Astrocyte (in vitro differentiated cells and primary cell): Measurements from ENCODE around the gene DMBX1.

Source experiments
- EZH2 ChIP-seq: IDR thresholded peaks from 2 replicates; pipeline ENCODE4 v1.6.1; 2012; ENCODE audit warnings: mild to moderate bottlenecking, low read length, inconsistent platforms; ENCODE audit not compliant: insufficient read depth
- TF ChIP-seq, protein P1 (sequence below): IDR thresholded peaks from 2 replicates; pipeline ENCODE4 v1.5.1; 2011; ENCODE audit warnings: low read depth, mild to moderate bottlenecking, inconsistent platforms, low read length, moderate library complexity; ENCODE audit not compliant: insufficient read depth

DNA sequence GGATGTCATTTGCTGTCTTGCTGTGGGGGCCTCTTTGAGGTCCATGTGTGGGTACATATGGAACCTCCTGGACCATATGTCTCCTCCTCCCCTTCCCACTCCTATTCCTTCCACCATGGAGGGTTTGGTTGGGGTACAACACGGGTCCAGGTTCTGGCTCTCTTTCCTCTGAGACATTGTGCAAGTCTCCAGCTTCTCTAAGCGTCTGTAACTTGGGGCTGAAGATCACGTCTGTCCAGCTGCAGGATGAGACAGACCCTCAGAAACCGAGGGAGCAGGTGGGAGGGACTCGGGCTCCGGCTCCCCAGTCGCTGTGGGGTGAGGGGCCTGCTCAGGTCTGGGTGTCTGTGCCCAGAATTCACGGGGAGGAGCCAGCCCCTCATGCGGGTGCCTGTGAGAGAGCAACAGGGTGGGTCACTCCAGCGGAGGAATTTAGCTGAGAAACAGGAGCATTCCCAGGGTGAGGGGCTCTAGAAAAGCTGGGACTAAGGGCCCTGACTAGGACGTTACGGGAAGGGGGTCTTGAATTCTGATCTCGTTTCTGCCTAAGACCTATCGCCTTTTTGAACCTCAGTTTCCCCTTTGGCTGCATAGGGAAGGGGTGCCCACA is 42.0 kb upstream of the DMBX1 start:
- TF ChIP-seq, protein P1, sequence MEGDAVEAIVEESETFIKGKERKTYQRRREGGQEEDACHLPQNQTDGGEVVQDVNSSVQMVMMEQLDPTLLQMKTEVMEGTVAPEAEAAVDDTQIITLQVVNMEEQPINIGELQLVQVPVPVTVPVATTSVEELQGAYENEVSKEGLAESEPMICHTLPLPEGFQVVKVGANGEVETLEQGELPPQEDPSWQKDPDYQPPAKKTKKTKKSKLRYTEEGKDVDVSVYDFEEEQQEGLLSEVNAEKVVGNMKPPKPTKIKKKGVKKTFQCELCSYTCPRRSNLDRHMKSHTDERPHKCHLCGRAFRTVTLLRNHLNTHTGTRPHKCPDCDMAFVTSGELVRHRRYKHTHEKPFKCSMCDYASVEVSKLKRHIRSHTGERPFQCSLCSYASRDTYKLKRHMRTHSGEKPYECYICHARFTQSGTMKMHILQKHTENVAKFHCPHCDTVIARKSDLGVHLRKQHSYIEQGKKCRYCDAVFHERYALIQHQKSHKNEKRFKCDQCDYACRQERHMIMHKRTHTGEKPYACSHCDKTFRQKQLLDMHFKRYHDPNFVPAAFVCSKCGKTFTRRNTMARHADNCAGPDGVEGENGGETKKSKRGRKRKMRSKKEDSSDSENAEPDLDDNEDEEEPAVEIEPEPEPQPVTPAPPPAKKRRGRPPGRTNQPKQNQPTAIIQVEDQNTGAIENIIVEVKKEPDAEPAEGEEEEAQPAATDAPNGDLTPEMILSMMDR = no peak
- TF ChIP-seq EZH2 = no peak
